DOHH2 (cell line): Measurements from ENCODE around the gene EGF.

Source experiments
- H3F3A ChIP-seq: fragments of 200-600 bp; sonication (generic), shearing (Covaris generic); 2 replicates; pipeline ENCODE4 v1.6.0; 2016; ENCODE audit warnings: antibody characterized with exemption, mild to moderate bottlenecking; ENCODE audit not compliant: control insufficient read depth, insufficient read depth
- H3K27ac ChIP-seq: fragments of 200-600 bp; sonication (generic); 2 replicates; pipeline ENCODE4 v1.5.1; 2014; ENCODE audit warnings: low read depth, mild to moderate bottlenecking, low read length, moderate library complexity
- H3K27me3 ChIP-seq: fragments of 200-600 bp; sonication (generic); 2 replicates; pipeline ENCODE4 v1.6.1; 2014; ENCODE audit warnings: mild to moderate bottlenecking, low read length, mixed read lengths; ENCODE audit not compliant: control insufficient read depth
- H3K36me3 ChIP-seq: fragments of 200-600 bp; sonication (generic); 2 replicates; pipeline ENCODE4 v1.6.1; 2014; ENCODE audit warnings: mild to moderate bottlenecking, low read length, moderate library complexity, mixed read lengths; ENCODE audit not compliant: control insufficient read depth
- H3K4me1 ChIP-seq: fragments of 200-600 bp; sonication (generic); 2 replicates; pipeline ENCODE4 v1.6.1; 2014; ENCODE audit warnings: mild to moderate bottlenecking, low read length, mixed read lengths; ENCODE audit not compliant: control insufficient read depth
- H3K4me2 ChIP-seq: fragments of 200-600 bp; sonication (generic); 2 replicates; pipeline ENCODE4 v1.6.0; 2014; ENCODE audit warnings: mild to moderate bottlenecking, low read length, moderate library complexity
- H3K4me3 ChIP-seq: fragments of 200-600 bp; sonication (generic); 2 replicates; pipeline ENCODE4 v1.5.1; 2014; ENCODE audit warnings: mild to moderate bottlenecking, low read length, mixed read lengths
- H3K79me2 ChIP-seq: fragments of 200-600 bp; sonication (generic); 2 replicates; pipeline ENCODE4 v1.6.1; 2014; ENCODE audit warnings: mild to moderate bottlenecking, low read length, mixed read lengths; ENCODE audit not compliant: control insufficient read depth
- H3K9me2 ChIP-seq: fragments of 200-600 bp; sonication (generic); replicated peaks from 2 replicates; pipeline ENCODE4 v1.6.1; 2014; ENCODE audit warnings: mild to moderate bottlenecking, low read length, mixed read lengths; ENCODE audit not compliant: control insufficient read depth
- H3K9me3 ChIP-seq: fragments of 200-600 bp; sonication (generic); 2 replicates; pipeline ENCODE4 v1.6.1; 2014; ENCODE audit warnings: antibody characterized with exemption, low read length, mixed read lengths; ENCODE audit not compliant: control insufficient read depth, insufficient read depth
- H4K20me1 ChIP-seq: fragments of 200-600 bp; sonication (generic); 2 replicates; pipeline ENCODE4 v1.6.0; 2014; ENCODE audit warnings: low read depth, mild to moderate bottlenecking, antibody characterized with exemption, low read length, moderate library complexity; ENCODE audit not compliant: control insufficient read depth, insufficient read depth
- EZH2phosphoT487 ChIP-seq: fragments of 200-600 bp; sonication (generic); IDR thresholded peaks from 2 replicates; pipeline ENCODE4 v1.6.1; 2017; ENCODE audit warnings: borderline replicate concordance, mild to moderate bottlenecking, antibody characterized with exemption, low read length, moderate library complexity, mixed read lengths
- TF ChIP-seq, protein P1 (sequence below): fragments of 200-600 bp; sonication (generic); IDR thresholded peaks from one replicate; pipeline ENCODE4 v1.5.1; 2014; ENCODE audit warnings: antibody characterized with exemption, mild to moderate bottlenecking, low read depth, low read length; ENCODE audit not compliant: poor library complexity, severe bottlenecking

EGF gene

GRCh38 chr4:109912706-109913595 is at the start of gene EGF:
Gene EGF (plus strand): TSS chr4:109912883. CDS start chr4:109913336, 453 bp downstream.
- peaks cover 8% of the 10 kb centered on the region for H3K4me1 ChIP-seq
- no peaks in the 10 kb centered on the region for H3K79me2 ChIP-seq
- TF ChIP-seq EZH2phosphoT487: no peak
- TF ChIP-seq, protein P1, sequence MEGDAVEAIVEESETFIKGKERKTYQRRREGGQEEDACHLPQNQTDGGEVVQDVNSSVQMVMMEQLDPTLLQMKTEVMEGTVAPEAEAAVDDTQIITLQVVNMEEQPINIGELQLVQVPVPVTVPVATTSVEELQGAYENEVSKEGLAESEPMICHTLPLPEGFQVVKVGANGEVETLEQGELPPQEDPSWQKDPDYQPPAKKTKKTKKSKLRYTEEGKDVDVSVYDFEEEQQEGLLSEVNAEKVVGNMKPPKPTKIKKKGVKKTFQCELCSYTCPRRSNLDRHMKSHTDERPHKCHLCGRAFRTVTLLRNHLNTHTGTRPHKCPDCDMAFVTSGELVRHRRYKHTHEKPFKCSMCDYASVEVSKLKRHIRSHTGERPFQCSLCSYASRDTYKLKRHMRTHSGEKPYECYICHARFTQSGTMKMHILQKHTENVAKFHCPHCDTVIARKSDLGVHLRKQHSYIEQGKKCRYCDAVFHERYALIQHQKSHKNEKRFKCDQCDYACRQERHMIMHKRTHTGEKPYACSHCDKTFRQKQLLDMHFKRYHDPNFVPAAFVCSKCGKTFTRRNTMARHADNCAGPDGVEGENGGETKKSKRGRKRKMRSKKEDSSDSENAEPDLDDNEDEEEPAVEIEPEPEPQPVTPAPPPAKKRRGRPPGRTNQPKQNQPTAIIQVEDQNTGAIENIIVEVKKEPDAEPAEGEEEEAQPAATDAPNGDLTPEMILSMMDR: no peak
- H3K27me3 ChIP-seq: peaks cover 3% of the 10 kb centered on the region; the same call in 1 of the 2 replicates
- H3K27ac ChIP-seq: no peak within 1 kb of the TSS
- no peaks in the 10 kb centered on the region for H4K20me1 ChIP-seq
- H3F3A ChIP-seq: no peaks in the 10 kb centered on the region
- H3K4me2 ChIP-seq: no peak within 1 kb of the TSS
- H3K9me2 ChIP-seq: no peaks in the 10 kb centered on the region
- H3K4me3 ChIP-seq: no peak within 1 kb of the TSS
- no peaks in the 10 kb centered on the region for H3K36me3 ChIP-seq
- no peaks in the 10 kb centered on the region for H3K9me3 ChIP-seq

GRCh38 chr4:109864134-109864533 is 48.5 kb upstream of the EGF start:
- no peaks in the 10 kb centered on the region for H3K36me3 ChIP-seq
- H3F3A ChIP-seq: no peaks in the 10 kb centered on the region
- H3K27me3 ChIP-seq: no peaks in the 10 kb centered on the region
- H3K4me1 ChIP-seq: no peaks in the 10 kb centered on the region
- peaks cover 16% of the 10 kb centered on the region for H3K9me3 ChIP-seq
- H3K9me2 ChIP-seq: no peaks in the 10 kb centered on the region
- H4K20me1 ChIP-seq: no peaks in the 10 kb centered on the region
- no peaks in the 10 kb centered on the region for H3K79me2 ChIP-seq
- H3K4me2 ChIP-seq: no peak overlapping the region
- no peak overlapping the region for H3K27ac ChIP-seq
- TF ChIP-seq, protein P1: no peak
- no peak for TF ChIP-seq EZH2phosphoT487
- H3K4me3 ChIP-seq: no peak overlapping the region

DNA sequence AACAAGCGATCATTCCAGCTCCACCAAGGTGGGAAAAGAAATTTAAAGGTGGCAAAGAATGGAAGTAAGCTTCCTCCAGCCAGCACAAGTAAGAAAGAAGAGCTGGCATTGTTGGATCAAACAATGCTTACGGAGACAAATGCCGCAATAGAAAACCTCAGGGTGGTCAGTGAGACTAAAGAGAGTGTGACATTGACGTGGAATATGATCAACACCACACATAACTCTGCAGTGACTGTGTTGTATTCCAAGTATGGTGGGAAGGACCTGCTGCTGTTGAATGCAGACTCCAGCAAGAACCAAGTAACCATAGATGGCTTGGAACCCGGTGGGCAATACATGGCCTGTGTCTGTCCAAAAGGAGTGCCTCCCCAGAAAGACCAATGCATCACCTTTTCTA is 42.6 kb upstream of the EGF start:
- Histone ChIP-seq H3K4me1 (no peaks in the 10 kb centered on the region), H3K27me3 (no peaks in the 10 kb centered on the region), H3K9me2 (no peaks in the 10 kb centered on the region), H3F3A (no peaks in the 10 kb centered on the region), H3K4me3 (no peak overlapping the region), H4K20me1 (no peaks in the 10 kb centered on the region), H3K27ac (no peak overlapping the region), H3K36me3 (no peaks in the 10 kb centered on the region), H3K4me2 (no peak overlapping the region), H3K79me2 (no peaks in the 10 kb centered on the region), H3K9me3 (no peaks in the 10 kb centered on the region)
- TF ChIP-seq, protein P1: no peak
- TF ChIP-seq EZH2phosphoT487: no peak
